Sciatic nerve (tissue), 2 donors: ENCODE results near the gene MAP3K13. TPM values are rescaled to one million over a fixed set of nuclear protein-coding genes. Genes with fewer than 3 reads are reported as not detected.

Source experiments
- ATAC-seq: fragments of 200-7000 bp; cut with Tn5 transposase; one replicate; pipeline ENCODE4 v1.9.1; 2020; ENCODE audit warnings: mild to moderate bottlenecking, moderate library complexity
- DNase-seq: peaks from one replicate; pipeline ENCODE4 v3.0.0-alpha.2; 2020; ENCODE audit warnings: low spot score
- intact Hi-C: fragments of 100-400 bp; cut with DNase I; formaldehyde crosslinking; loops from one replicate; pipeline ENCODE4 v1.14.2; 2022
- total RNA-seq: library from RNA; stranded (reverse); fragmentation: NEBNext Ultra II Directional; extraction: Animal tissue kit (Norgen Biotek cat#: 25700); gene quantifications from one replicate; pipeline ENCODE4 v1.2.1, GENCODE V29; 2021
- donor health status: DM: no; HTN: no; CAD: no.
- donor health status: DM: no; HTN: no; CAD: no.

MAP3K13 gene
- total RNA-seq, result 22.2 TPM

GRCh38 chr3:185362850-185363661 is at the start of gene MAP3K13:
TSS of gene MAP3K13 (plus strand) at chr3:185363136. CDS start at chr3:185428582, 65,446 bp downstream.
- intact Hi-C loops, result no loop called here
- DNase-seq (peak; percentile 82), ATAC-seq (peak; percentile 100)

- ATAC-seq, result peak; percentile 48
- intact Hi-C loops, result no loop called here
- no peak for DNase-seq
These were observed 49.2 kb upstream of the MAP3K13 start for GRCh38 chr3:185313693-185314246.

GRCh38 chr3:185316740-185317412 is 46.1 kb upstream of the MAP3K13 start:
- intact Hi-C loops, result no loop called here
- peak; percentile 30 for ATAC-seq
- DNase-seq, result no peak

- ATAC-seq, result no peak
- intact Hi-C loops, result no loop called here
These were observed 45.3 kb upstream of the MAP3K13 start for GRCh38 chr3:185317674-185318073.

GRCh38 chr3:185318141-185318540 is 44.8 kb upstream of the MAP3K13 start:
- intact Hi-C loops, result no loop called here
- DNase-seq (no peak), ATAC-seq (no peak)

More at GRCh38 chr3:185317674-185318073, 45.3 kb upstream of the MAP3K13 start:
- no peak for DNase-seq

GRCh38 chr3:185319801-185320200 is 43.1 kb upstream of the MAP3K13 start:
- ATAC-seq (no peak), DNase-seq (no peak)

GRCh38 chr3:185320949-185321348 is 42.0 kb upstream of the MAP3K13 start:
- ATAC-seq, result no peak
- intact Hi-C loops, result no loop called here
- no peak for DNase-seq

More at GRCh38 chr3:185319801-185320200, 43.1 kb upstream of the MAP3K13 start:
- intact Hi-C loops, result no loop called here

- intact Hi-C loops, result no loop called here
- DNase-seq (no peak), ATAC-seq (no peak)
These were observed 40.7 kb upstream of the MAP3K13 start for GRCh38 chr3:185322101-185322719.

GRCh38 chr3:185325946-185326791 is 36.8 kb upstream of the MAP3K13 start:
- intact Hi-C loops, result no loop called here
- DNase-seq (no peak), ATAC-seq (no peak)

GRCh38 chr3:185327062-185327461 is 35.9 kb upstream of the MAP3K13 start:
- intact Hi-C loops, result no loop called here
- no peak for DNase-seq
- no peak for ATAC-seq

GRCh38 chr3:185328324-185329004 is 34.5 kb upstream of the MAP3K13 start:
- ATAC-seq, result no peak
- intact Hi-C loops, result no loop called here
- DNase-seq, result no peak

- DNase-seq (no peak), ATAC-seq (peak; percentile 28)
- intact Hi-C loops, result no loop called here
These were observed 32.7 kb upstream of the MAP3K13 start for GRCh38 chr3:185330238-185330637.

GRCh38 chr3:185330644-185331043 is 32.3 kb upstream of the MAP3K13 start:
- ATAC-seq, result no peak
- intact Hi-C loops, result no loop called here

GRCh38 chr3:185332026-185332735 is 30.8 kb upstream of the MAP3K13 start:
- peak; percentile 58 for ATAC-seq
- DNase-seq, result no peak
- intact Hi-C loops, result no loop called here

More at GRCh38 chr3:185330644-185331043, 32.3 kb upstream of the MAP3K13 start:
- DNase-seq, result no peak

- no peak for DNase-seq
- no peak for ATAC-seq
These were observed 27.1 kb upstream of the MAP3K13 start for GRCh38 chr3:185335799-185336198.

GRCh38 chr3:185337231-185337816 is 25.6 kb upstream of the MAP3K13 start:
- intact Hi-C loops, result no loop called here
- no peak for ATAC-seq
- no peak for DNase-seq

More at GRCh38 chr3:185335799-185336198, 27.1 kb upstream of the MAP3K13 start:
- intact Hi-C loops, result no loop called here

- DNase-seq (no peak), ATAC-seq (no peak)
- intact Hi-C loops, result no loop called here
These were observed 23.0 kb upstream of the MAP3K13 start for GRCh38 chr3:185339945-185340344.
